ENCODE results near the gene FFAR3.

The FFAR3 gene

DNA sequence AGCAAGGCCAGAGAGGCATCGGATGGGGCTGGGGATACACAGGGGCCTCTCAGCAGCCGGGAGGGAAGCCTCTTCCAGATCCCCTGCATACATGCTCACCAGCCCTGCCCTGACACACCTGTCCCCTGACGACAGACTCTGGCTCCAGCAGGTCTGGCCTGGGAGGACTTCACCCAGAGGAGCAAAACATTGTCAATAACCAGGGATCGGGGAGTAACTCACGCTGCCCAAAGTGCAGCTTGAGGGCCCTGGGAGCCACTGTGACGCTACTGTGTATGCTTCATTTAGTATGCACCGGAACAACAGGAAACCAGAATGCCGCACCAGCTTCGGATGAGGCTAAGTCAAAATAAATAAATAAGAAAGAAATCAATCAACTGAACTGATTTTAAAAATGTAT is 41.7 kb upstream of the FFAR3 start:
- Histone ChIP-seq H3K9ac (ENCODE audit: low read depth, low read length) (peak overlapping the region; percentile 50), H3K36me3 (ENCODE audit: control insufficient read depth, insufficient read depth, low read length) (no peaks in the 10 kb centered on the region), H3K27me3 (ENCODE audit: control insufficient read depth, insufficient read depth, low read length) (no peaks in the 10 kb centered on the region), H3K4me3 (ENCODE audit: low read depth, low read length) (no peak overlapping the region), H3K4me1 (ENCODE audit: control insufficient read depth, insufficient read depth, low read length) (no peaks in the 10 kb centered on the region), H3K9me3 (ENCODE audit: control insufficient read depth, insufficient read depth, low read length) (no peaks in the 10 kb centered on the region)

DNA sequence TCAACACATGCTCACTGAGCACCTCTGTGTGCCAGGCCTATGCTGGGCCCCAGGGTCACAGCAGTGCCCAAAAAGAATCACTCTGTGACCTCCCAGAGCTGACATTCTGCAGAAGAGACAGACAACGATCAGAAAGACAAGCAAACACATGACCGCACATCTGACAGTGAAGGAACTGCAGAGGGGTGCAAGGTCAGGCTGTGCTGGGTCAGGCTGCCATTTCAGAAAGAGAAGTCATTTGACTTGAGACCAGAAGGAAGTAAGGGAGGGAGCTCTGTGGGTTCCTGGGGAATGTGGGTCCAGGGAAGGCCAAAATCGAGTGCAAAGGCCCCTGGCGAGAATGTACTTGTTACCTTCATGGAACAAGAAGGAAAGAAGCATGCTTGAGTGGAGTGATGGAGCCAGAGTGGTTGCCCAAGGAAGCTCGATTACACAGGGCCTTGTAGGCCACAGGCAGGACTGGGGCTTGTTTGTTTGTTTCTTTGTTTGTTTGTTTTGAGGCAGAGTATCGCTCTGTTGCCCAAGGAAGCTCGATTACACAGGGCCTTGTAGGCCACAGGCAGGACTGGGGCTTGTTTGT is 40.7 kb upstream of the FFAR3 start:
- Histone ChIP-seq H3K9me3 (ENCODE audit: control insufficient read depth, insufficient read depth, low read length) (peaks cover 4% of the 10 kb centered on the region), H3K4me1 (ENCODE audit: control insufficient read depth, insufficient read depth, low read length) (no peaks in the 10 kb centered on the region), H3K27me3 (ENCODE audit: control insufficient read depth, insufficient read depth, low read length) (no peaks in the 10 kb centered on the region), H3K9ac (ENCODE audit: low read depth, low read length) (no peak overlapping the region), H3K4me3 (ENCODE audit: low read depth, low read length) (no peak overlapping the region), H3K36me3 (ENCODE audit: control insufficient read depth, insufficient read depth, low read length) (no peaks in the 10 kb centered on the region)

DNA sequence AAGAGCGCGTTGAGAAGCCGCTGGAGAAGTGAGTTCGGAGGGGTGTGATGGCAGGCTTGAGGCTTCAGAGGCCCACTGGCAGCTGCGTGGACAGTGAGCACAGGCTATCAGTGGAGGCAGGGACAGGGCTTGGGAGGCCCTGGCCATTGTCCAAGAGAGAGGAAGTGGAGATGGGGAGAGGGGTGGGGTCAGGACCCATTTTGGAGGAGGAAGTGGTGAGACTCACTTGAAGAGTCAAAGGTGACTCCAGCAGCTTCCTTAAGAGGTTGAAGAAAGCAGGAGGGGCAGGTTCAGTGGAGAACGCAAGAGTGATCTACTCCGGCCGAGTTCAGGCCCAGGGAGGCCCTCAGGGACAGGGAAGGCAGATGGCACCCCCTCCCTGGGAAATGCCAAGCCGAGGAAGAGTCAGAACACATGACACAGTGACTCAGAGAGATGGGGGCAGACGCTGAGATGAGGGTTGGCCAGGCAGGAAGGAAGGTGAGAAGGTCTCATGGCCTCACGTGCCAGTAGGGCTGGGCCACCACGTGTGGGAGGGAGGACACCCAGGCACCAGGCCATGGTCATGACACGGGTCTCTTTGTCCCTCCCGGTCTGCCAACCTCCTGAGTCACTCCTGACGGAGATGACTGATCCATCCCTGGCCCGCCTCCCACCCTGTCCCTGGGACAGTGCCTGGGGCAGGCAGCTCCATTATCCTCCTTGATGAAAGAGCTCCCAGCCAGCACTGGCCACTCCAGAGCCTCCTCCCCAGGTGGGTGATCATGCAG is 39.4 kb upstream of the FFAR3 start:
- peaks cover 4% of the 10 kb centered on the region for H3K9me3 ChIP-seq (ENCODE audit: control insufficient read depth, insufficient read depth, low read length)
- H3K4me3 ChIP-seq (ENCODE audit: low read depth, low read length) = no peak overlapping the region
- H3K36me3 ChIP-seq (ENCODE audit: control insufficient read depth, insufficient read depth, low read length) = no peaks in the 10 kb centered on the region
- no peak overlapping the region for H3K9ac ChIP-seq (ENCODE audit: low read depth, low read length)
- H3K27me3 ChIP-seq (ENCODE audit: control insufficient read depth, insufficient read depth, low read length) = no peaks in the 10 kb centered on the region
- H3K4me1 ChIP-seq (ENCODE audit: control insufficient read depth, insufficient read depth, low read length) = no peaks in the 10 kb centered on the region

DNA sequence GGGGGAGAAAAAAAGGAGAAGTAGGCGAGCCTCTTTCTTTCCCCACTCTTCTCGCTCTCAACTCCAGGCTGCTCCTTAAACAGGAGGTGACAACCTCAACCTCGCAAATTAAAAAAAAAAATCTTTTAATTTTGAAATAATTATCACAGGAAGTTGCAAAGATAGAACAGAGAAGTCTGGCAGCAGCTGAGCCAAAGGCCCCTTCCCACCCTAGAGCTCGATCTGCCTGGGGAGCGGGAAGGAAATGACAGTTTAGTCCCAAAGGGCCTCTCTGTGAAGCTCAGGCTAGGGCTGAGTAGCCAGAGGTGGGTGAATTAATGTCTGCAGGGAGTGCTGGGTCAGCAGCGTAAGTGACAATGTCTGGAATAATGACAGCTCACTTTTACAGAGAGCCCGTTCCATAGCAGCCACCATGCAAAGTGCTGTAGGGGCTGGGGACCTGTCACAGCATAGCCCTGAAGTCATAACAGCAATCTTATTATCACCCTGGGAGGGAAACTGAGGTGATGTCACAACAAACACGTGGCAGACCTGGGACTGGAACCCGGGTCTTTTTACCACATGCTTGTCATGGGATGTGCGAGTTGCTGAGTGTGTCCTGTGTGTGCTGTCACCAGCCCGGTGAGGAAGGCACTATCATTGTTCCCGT is 38.1 kb upstream of the FFAR3 start:
- no peak overlapping the region for H3K9ac ChIP-seq (ENCODE audit: low read depth, low read length)
- H3K4me1 ChIP-seq (ENCODE audit: control insufficient read depth, insufficient read depth, low read length) = no peaks in the 10 kb centered on the region
- no peaks in the 10 kb centered on the region for H3K27me3 ChIP-seq (ENCODE audit: control insufficient read depth, insufficient read depth, low read length)
- peaks cover 4% of the 10 kb centered on the region for H3K9me3 ChIP-seq (ENCODE audit: control insufficient read depth, insufficient read depth, low read length)
- H3K36me3 ChIP-seq (ENCODE audit: control insufficient read depth, insufficient read depth, low read length) = no peaks in the 10 kb centered on the region
- no peak overlapping the region for H3K4me3 ChIP-seq (ENCODE audit: low read depth, low read length)

DNA sequence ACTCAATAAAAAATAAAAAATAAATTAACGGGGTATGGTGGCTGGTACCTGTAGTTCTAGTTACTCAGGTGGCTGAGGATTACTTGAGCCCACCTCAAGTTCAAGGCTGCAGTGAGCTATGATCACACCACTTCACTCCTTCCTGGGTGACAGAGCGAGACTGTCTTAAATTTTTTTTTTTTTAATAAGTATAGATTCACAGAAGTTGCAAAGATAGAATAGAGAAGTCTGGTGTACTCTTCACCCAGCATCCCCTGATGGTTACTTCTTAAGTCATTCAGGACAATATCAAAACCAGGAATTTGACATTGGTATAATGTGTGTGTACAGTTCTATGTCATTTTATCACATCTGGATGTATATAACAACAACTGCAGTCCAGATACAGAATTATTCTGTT is 37.0 kb upstream of the FFAR3 start:
- peaks cover 4% of the 10 kb centered on the region for H3K9me3 ChIP-seq (ENCODE audit: control insufficient read depth, insufficient read depth, low read length)
- no peak overlapping the region for H3K4me3 ChIP-seq (ENCODE audit: low read depth, low read length)
- no peaks in the 10 kb centered on the region for H3K4me1 ChIP-seq (ENCODE audit: control insufficient read depth, insufficient read depth, low read length)
- no peaks in the 10 kb centered on the region for H3K27me3 ChIP-seq (ENCODE audit: control insufficient read depth, insufficient read depth, low read length)
- H3K9ac ChIP-seq (ENCODE audit: low read depth, low read length) = no peak overlapping the region
- no peaks in the 10 kb centered on the region for H3K36me3 ChIP-seq (ENCODE audit: control insufficient read depth, insufficient read depth, low read length)

DNA sequence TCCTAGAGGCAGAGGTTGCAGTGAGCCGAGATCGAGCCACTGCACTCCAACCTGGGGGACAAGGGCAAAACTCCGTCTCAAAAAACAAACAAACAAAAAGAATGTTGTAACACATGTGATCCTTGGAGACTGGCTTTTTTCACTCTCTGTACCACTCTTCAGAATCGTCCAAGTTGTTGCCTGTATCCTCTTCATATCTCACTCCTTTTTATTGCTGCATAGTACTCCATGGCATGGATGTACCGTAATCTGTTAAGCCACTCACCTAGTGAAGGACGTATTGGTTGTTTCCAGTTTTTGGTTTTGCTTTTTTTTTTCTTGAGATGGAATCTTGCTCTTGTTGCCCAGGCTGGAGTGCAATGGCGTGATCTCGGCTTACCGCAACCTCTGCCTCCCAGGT is 36.2 kb upstream of the FFAR3 start:
- Histone ChIP-seq H3K4me3 (ENCODE audit: low read depth, low read length) (no peak overlapping the region), H3K27me3 (ENCODE audit: control insufficient read depth, insufficient read depth, low read length) (no peaks in the 10 kb centered on the region), H3K9ac (ENCODE audit: low read depth, low read length) (no peak overlapping the region), H3K36me3 (ENCODE audit: control insufficient read depth, insufficient read depth, low read length) (no peaks in the 10 kb centered on the region), H3K4me1 (ENCODE audit: control insufficient read depth, insufficient read depth, low read length) (no peaks in the 10 kb centered on the region), H3K9me3 (ENCODE audit: control insufficient read depth, insufficient read depth, low read length) (peaks cover 4% of the 10 kb centered on the region)

DNA sequence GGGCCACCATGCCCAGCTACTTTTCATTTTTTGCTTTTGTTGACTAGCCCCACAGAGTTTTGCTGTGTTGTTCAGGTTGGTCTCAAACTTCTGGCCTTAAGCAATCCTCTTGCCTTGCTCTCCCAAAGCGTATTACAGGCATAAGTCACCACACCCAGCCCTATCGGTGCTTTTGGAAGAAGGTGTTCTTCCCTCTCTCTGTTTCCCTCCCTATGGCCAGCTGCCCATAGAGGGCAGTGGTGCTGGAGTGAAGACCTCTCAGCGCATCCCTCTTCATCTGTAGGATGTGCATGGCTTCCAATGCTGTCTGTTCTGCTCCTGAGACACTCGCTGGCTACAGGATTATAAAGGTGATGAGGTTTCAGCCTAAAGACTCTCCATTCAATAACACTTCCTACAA is 30.6 kb upstream of the FFAR3 start:
- H3K9ac ChIP-seq (ENCODE audit: low read depth, low read length) = no peak overlapping the region
- no peaks in the 10 kb centered on the region for H3K36me3 ChIP-seq (ENCODE audit: control insufficient read depth, insufficient read depth, low read length)
- H3K4me1 ChIP-seq (ENCODE audit: control insufficient read depth, insufficient read depth, low read length) = no peaks in the 10 kb centered on the region
- no peak overlapping the region for H3K4me3 ChIP-seq (ENCODE audit: low read depth, low read length)
- H3K27me3 ChIP-seq (ENCODE audit: control insufficient read depth, insufficient read depth, low read length) = no peaks in the 10 kb centered on the region
- no peaks in the 10 kb centered on the region for H3K9me3 ChIP-seq (ENCODE audit: control insufficient read depth, insufficient read depth, low read length)

DNA sequence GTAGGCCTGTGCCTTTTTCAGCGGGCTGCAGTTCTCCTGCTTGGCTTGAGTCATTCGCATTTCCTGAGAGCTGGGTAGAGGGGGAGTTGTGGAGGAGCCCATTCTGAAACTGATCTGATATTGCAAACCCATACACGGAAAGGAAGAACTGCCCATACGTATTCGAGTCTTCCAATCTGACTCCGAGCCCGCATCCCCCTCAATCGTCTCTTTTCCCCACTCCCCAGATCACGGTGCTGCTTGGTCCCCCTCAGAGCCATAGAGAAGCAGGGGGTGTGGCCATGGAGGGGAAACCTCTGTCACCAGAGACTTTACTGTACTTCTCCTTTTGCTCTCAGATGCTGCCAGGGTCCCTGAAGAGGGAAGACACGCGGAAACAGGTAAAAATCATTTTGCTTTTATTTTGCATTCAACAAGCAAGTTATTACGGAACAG is 29.4 kb upstream of the FFAR3 start, which contains the start of gene CD22:
Gene CD22, plus strand, starts transcription at position 337 of the 435 bp plus-strand sequence. CDS start 2,854 bp downstream, outside the sequence.
- no peaks in the 10 kb centered on the region for H3K9me3 ChIP-seq (ENCODE audit: control insufficient read depth, insufficient read depth, low read length)
- H3K4me1 ChIP-seq (ENCODE audit: control insufficient read depth, insufficient read depth, low read length) = no peaks in the 10 kb centered on the region
- no peak within 1 kb of the TSS for H3K9ac ChIP-seq (ENCODE audit: low read depth, low read length)
- H3K36me3 ChIP-seq (ENCODE audit: control insufficient read depth, insufficient read depth, low read length) = no peaks in the 10 kb centered on the region
- H3K27me3 ChIP-seq (ENCODE audit: control insufficient read depth, insufficient read depth, low read length) = no peaks in the 10 kb centered on the region
- no peak within 1 kb of the TSS for H3K4me3 ChIP-seq (ENCODE audit: low read depth, low read length)

DNA sequence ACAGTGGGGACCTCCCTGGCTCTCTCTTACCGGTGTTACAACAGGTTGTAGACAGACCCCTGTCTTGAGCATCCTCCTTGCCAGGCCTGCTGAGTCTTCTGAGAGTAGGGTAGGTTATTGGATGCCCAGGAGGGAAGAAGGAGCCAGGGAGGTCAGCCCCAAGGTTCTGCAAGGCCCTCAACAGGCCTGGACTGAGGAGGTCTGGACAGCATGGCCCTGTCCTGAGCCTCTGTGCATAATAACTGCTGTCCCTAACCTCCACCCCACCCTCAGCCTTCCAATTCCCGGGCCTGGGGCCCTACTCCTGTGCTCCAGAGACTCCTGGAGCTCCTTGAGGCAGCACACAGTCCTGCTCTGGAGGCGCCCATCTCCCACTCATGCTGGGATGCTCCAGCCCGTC is 28.9 kb upstream of the FFAR3 start:
- H3K9ac ChIP-seq (ENCODE audit: low read depth, low read length) = no peak overlapping the region
- no peaks in the 10 kb centered on the region for H3K27me3 ChIP-seq (ENCODE audit: control insufficient read depth, insufficient read depth, low read length)
- H3K4me3 ChIP-seq (ENCODE audit: low read depth, low read length) = no peak overlapping the region
- H3K9me3 ChIP-seq (ENCODE audit: control insufficient read depth, insufficient read depth, low read length) = no peaks in the 10 kb centered on the region
- no peaks in the 10 kb centered on the region for H3K4me1 ChIP-seq (ENCODE audit: control insufficient read depth, insufficient read depth, low read length)
- no peaks in the 10 kb centered on the region for H3K36me3 ChIP-seq (ENCODE audit: control insufficient read depth, insufficient read depth, low read length)

DNA sequence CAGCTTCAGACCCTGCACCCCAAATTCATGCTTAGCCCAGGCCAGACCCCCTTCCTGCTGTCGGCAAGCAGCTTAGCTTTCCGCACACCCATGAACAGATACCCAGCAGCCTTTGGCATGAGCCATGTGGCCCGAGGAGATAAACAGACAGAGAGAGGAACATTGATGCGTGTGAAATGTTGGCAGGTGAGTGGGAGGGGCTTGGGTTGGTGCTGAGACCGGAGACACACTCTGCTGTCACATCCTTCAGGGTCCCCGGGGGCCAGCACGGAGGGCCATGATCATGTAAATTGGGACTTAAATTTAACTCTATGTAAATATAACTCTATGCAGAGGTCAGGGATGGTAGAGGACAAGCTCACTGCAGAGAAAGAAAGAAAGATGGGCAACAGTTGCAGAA is 27.8 kb upstream of the FFAR3 start:
- no peak overlapping the region for H3K4me3 ChIP-seq (ENCODE audit: low read depth, low read length)
- no peaks in the 10 kb centered on the region for H3K9me3 ChIP-seq (ENCODE audit: control insufficient read depth, insufficient read depth, low read length)
- no peaks in the 10 kb centered on the region for H3K36me3 ChIP-seq (ENCODE audit: control insufficient read depth, insufficient read depth, low read length)
- no peaks in the 10 kb centered on the region for H3K4me1 ChIP-seq (ENCODE audit: control insufficient read depth, insufficient read depth, low read length)
- H3K9ac ChIP-seq (ENCODE audit: low read depth, low read length) = no peak overlapping the region
- no peaks in the 10 kb centered on the region for H3K27me3 ChIP-seq (ENCODE audit: control insufficient read depth, insufficient read depth, low read length)

DNA sequence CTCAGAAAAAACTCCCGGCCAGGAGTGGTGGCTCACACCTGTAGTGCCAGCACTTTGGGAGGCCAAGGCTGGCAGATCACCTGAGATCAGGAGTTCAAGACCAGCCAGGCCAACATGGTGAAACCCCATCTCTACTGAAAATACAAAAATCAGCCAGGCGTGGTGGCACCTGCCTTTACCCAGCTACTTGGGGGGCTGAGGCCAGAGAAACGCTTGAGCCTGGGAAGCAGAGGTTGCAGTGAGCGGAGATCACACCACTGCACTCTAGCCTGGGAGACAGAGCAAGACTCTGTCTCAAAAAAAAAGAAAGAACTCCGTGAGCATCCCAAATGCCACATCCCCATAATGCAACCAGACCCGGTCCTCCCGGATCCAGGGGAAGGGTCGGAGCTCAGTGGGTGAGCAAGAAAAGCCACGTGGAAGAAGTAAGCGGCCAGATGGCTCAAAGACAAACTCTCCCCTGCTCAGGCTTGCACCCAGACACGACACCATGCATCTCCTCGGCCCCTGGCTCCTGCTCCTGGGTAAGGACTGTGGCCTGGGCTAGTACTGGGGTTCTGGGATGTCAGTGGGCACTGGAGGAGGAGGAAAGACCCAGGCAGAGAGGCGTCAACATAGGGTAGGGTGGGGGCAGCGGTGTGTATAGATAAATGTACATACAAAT is 26.6 kb upstream of the FFAR3 start:
- Histone ChIP-seq H3K9me3 (ENCODE audit: control insufficient read depth, insufficient read depth, low read length) (no peaks in the 10 kb centered on the region), H3K4me3 (ENCODE audit: low read depth, low read length) (no peak overlapping the region), H3K4me1 (ENCODE audit: control insufficient read depth, insufficient read depth, low read length) (no peaks in the 10 kb centered on the region), H3K36me3 (ENCODE audit: control insufficient read depth, insufficient read depth, low read length) (no peaks in the 10 kb centered on the region), H3K27me3 (ENCODE audit: control insufficient read depth, insufficient read depth, low read length) (no peaks in the 10 kb centered on the region), H3K9ac (ENCODE audit: low read depth, low read length) (no peak overlapping the region)
